GM21717 (cell line): ENCODE results near the gene IMMP1L.

Source experiments
- ATAC-seq: cut with Tn5 transposase; IDR thresholded peaks from one replicate; pipeline ENCODE4 v1.9.1; 2021; ENCODE audit warnings: mild to moderate bottlenecking, moderate library complexity; ENCODE audit not compliant: unreplicated experiment

IMMP1L gene

DNA sequence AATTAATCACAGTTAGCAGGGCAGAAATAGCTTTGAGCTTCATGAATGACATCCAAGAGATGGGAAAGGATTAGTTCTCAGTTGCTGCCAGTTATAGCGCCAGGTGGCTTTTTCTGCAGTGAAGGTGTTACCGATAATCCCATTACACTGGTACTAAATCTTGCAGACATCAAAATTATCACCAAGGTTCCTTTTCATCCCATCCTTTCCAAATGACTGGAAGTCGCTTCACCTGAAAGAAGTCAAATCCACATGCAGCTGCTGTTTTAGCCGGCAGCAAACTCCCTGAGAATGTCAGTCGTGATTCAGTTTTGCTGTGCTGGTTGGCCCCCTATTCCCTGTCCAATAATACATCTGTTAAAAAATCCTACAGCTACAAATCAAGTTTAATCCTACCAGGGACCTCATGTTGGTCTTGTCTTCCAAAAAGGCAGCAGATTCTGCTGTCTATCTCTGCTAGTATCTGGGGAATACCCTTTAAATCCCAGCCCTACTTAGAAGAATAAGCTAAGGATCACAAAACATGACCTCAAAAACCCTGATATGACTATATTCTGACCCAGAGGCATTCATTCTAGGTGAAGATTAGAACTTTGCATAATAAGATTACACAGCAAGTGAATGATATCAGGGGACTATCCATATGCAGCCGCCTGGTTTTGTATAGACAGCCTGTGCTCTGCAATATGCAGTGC, 31.7 kb downstream of the IMMP1L start:
- ATAC-seq, result no peak

DNA sequence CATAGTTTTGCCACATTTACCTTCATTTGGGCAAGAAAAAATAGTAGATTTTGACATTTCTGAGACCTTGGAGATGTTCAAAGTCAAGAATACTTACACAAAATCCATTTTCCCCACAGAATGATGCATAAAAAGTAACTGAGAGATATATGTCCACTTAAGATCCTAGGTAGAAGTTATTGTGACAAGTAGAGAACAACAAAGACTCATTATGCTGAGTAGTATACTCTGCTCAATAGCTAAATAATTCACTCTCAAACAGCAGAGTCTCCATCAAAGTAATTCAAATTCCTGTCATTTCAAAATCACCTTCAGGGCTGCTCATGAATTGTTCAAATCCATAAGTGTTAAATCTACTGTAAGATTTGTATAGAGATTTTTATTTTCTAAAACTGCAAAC, 35.3 kb downstream of the IMMP1L start:
- ATAC-seq, result no peak

DNA sequence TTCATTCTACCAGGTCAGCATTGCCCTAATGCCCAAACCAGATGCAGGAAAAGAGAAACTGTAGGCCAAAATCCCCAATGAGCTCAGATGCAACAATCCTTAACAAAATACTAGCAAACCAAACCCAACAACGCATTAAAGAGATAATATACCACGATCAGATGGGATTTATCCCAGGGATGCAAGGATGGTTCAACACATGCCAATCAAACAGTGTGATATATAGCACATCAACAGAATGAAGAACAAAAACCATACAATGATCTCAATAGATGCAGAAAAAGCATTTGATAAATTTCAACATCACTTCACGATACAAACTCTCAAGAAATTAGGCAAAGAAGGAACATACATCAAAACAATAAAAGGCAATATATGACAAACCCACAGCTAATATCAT, 45.0 kb downstream of the IMMP1L start:
- no peak for ATAC-seq

DNA sequence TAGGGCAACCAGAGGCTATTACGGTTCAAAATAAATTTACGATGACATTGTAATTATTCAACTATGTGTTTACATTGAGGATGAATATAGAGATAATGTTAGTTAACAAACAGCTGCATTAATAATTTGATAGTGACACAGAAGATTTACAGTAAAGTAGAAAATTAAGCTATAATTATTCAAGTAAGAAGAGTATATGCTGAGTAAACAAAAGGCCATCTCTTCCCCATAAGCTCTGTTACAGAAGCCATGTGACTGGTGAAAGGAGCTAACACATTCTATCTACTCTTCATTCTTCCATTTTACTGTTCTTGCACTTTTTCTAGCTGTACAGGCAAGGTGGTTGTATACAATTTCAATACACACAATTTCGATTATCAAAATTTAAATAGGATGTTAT, 54.2 kb downstream of the IMMP1L start:
- ATAC-seq, result no peak

DNA sequence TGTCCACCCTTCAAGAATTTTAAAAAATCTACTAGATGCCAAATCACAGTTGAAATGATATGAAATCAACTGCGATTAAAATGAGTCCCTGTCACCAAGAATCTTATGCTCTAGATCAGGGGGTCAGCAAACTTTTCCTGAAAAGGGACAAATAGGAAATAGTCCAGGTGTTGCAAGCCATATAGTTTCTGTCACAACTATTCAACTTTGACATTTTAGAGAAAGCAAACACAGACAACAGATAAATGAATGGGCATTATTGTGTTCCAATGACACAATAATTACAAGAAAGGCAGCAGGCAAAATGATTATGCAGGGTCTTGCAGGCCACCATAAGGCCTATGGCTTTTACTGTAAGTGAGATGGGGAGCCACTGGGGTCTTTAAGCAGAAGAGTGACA, 58.6 kb downstream of the IMMP1L start:
- no peak for ATAC-seq

DNA sequence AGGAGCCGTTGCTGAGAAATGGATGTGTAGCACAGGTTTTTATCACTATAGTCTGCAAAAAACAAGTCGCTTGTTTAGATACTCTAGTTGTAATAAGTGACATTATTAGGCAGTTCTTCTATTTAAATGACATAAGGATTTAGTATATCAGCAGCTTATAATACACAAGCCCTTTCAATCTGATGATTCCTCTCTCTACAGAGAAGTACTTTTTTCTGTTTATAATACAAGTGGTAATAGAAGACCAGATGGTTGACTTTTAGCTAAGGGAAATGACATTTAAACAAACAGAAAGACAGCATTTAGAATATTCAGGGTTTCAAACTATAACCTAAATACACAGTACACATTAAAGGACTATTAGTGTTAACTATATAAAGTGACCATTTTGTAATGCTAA, 60.4 kb downstream of the IMMP1L start:
- no peak for ATAC-seq

DNA sequence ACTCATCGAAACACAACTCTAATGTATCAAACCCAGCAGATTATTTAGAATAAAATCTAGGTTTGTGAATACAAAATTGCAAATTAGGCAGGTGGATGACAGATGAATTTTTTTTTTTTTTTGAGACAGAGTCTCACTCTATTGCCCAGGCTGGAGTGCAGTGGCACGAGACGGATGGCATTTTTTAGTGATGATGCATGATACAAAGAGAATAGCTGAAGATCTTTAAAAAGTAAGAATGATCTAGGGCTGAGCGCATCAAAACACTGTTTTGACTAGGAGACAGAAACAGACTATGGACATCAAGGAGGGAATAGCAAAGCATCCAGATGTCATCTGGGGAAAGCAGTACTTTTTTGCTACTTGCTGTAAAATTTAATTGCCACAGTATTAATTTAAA, 63.8 kb downstream of the IMMP1L start:
- ATAC-seq, result no peak

DNA sequence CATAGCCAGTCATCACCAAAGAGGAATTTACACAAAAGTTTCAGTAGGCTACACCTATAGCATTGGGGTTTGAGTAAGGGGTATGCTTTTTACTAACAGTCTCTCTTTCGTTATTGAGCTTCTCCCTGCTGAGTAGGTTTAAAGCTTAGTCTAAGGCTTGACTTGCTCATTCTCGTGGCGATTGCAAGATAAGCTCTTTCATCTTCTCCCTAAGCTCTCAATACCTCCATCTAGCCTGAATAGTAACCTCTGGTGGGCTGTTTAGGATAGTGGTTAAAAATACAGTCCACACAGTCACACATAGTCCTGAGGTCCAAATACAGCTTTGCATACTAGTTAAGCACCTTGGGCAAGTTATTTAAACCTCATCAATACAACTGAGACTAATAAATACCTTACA, 65.6 kb downstream of the IMMP1L start:
- ATAC-seq, result no peak

DNA sequence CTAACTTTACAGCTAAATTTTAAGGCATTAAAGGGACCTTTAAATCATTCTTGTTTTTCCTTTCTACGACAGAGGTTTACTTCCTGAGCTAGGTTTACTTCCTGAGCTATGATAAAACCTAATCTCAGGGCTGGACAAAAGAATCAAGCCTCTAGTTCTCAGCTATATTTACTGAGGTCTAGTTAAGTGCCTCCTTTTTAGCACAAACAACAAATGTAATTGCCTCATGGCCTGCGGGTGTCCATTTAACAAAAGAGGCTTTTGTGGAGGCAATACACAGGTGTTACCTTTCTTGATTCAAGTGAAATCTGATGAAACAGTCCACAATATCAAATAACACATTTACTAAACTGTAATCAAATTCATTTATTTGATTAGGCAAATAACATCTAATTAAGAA, 67.3 kb downstream of the IMMP1L start:
- ATAC-seq, result no peak

DNA sequence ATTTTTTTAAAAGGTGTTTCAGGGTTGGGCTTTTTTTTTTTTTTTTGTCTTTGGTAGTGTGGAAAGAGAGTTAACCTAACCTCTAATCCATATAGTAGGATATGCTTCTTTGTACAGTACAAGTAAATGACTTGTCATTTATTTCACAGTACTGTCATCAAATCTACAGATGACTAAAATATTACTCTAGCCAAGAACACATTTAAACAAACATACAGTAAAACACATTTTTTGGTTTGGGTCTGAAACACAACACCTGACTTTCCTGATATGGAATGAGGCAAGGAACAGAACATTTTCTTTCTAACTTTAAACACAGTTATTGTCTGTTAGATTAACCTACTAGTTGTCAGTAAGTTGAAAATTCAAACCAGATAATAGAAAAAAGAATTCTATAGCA, 68.1 kb downstream of the IMMP1L start:
- ATAC-seq, result no peak

DNA sequence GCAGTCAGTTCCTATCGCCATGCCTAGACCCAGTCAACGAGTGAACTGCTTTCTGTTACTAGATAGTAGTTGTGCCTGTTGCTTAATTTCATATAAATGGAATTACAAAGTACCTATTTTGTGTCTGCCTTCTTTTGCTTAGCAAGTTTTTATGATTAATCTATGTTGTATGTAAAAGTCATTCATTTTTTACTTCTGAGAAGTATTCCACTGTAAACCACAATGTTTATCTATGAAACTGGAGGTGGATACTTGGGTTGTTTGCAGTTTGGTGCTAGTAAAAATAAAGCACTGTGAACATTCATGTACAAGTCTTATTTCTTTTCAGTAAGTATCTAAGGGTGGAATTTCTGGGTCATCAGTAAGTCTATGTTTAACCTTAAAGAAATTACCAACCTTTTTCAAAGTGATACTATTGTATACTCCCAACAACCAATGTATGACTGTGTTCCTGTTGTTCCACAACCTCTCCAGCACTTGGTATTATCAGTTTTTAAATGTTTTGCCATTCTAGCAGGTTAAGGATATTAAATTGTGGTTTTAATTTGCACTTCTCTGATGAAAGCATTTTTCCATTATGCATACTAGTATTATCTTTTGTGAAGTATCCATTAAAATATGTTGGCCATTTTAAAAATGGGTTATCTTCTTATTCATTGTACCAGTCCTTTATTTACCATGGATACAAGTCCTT, 71.5 kb downstream of the IMMP1L start:
- ATAC-seq, result no peak

DNA sequence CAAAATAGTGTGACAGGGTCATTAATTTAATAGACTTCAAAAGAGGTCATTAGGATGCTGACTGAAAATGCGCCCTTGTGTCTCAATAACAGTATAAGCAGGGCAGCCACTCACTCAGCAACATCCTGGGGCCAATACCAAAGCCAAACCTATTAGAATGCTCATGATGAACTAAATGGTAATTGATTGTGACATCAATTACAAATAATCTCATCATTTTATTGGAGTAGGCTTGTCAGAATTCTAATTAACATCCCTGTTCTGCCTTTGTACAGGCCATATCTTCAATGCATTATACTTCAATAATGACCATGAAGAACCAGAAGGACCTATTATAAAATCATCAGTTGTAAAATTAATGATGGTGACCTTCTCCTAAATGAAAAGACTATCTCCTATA, 75.6 kb downstream of the IMMP1L start:
- no peak for ATAC-seq

DNA sequence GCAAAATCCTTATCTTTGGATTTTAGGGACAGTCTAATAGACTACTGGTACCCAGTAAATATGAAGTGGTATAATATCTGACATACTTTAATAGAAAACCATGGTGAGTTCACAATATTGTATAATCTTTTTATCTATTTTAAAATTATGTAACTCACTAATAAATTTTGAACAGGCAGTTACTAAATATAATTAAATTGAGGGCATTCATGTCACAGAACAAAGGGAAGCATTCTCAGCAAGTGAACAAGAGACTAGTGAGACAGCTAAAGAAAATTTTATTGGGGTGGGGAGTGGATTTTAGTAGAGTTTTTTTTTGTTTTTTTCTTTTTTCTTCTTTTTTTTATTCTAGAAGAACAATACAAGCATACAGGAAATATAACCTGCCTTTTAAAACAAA, 84.8 kb downstream of the IMMP1L start:
- ATAC-seq, result no peak

DNA sequence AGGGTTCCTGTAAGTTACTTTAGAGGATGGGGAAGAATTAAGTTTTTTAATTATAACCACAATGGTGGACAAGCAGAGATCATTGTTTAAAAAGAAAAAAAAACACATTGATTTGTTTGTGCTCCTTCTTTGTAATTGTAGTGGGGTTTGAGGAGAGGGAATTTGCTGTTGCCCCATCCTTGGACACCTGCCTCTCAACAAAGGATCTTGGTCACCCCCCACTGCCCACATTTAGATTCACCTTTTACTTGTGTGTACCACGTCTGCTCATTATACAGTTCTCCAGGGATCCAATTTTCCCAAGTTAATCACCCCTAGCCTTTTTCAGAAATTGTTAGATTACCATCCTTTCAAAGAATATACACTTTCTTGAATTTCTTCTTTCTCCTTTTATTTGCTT, 86.7 kb downstream of the IMMP1L start:
- no peak for ATAC-seq

DNA sequence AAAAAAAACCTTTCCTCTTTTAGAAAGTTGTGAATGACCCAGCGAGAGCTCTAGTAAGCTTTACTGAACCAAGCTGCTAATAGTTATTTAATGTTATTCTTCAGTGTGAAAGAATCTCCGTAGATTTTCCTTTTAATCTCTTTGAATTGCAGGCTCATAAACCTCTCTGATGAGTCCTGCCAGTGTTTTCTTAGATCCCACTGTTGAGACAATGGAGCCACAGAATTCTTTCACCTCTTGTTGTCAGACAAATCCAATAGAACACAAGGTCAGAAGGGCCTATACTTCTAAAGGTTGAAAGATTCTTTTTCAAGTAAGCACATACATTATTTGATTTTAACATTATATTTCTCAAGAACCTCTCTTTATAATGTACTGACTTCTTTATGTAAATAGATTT, 87.6 kb downstream of the IMMP1L start:
- ATAC-seq, result no peak

DNA sequence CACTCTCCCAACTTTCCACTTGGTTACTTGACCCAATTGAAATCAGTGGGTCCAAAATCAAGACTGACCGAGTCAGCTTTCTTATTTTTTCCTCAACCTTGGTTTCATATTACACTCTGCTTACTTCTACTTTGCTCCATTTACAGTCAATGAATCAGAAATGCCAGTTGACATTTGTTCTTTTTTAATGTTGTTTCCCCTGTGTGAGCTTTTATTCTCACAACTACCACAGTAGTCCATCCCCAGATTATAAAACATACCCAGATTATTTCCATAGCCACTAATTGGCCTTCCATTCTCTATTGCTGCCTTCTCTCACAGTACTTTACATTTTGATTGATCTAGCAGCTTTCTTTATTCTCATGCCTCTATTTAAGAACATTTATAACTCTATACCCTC, 89.8 kb downstream of the IMMP1L start:
- ATAC-seq, result no peak

DNA sequence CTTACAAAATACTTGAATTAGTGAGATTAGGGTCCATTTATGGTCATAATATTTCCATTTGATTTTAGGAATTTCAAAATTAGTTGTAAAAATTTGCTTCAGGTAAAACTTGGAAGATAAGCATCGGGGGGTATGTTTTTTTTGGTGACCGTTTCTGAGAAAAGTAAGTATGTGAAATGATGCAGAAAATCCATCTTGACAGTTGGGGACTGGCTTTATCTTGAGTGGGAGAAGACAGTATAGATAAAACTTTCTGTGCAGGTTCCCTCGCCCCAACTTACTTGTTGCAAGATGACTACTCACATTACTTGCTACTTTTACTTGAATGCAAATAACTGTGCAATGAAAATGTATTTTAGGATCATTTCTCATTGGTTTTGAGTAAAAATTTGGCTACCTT, 90.3 kb downstream of the IMMP1L start:
- ATAC-seq, result no peak

DNA sequence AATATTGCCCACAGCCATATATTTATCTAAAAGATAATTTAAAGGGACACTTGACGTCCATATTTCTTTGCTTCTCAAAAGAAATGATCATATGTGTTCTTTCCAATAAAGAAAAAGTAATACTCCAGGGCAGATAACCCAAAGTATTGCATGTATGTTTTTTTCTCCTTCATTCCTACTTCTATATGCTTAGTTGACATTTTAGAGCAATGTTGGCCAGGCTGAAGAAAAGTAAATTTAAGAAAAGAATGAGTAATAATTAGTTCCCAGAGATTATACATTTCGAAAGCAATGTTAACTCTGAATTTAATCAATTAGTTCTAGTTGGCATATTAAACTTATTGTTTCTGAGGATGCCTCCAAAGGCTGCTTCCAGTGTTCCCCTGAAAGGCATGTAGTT, 91.6 kb downstream of the IMMP1L start:
- no peak for ATAC-seq

DNA sequence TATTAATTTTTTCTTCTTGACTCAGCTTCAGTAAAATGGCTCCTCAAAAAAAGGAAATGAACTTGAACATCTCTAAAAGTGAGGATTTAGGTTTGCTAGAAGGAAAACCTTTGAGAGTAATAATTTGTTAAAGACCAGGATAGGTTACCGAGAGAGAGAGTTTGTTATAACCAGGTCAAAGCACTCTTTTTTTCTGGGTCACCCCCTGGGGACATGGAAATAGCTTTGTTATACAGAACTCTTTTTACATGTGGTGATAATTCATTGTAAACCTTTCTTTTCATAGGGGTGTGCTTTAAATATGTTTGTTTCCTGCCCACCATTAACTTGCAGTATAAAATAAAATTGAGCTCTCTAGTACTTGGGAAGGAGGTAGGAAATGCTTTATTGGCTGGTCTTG, 92.1 kb downstream of the IMMP1L start:
- ATAC-seq, result no peak

DNA sequence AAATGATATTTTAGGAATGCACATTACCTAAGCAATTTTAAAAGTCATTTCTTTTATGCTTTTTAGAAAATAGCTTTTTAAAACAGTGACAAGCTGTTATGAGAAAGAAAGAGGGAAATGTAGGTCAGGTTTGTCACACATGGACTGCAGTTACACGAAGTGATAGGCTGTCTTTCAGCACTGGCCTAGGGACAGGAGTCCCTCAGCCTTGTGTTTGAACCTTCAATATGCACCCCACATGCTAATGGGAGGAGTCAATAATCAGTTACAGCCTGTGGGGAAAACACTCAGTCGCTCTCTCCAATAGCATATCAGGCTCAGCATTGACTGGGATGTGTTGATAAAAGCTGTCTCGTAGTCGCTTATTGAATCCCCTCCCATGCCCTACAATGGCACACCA, 94.0 kb downstream of the IMMP1L start:
- no peak for ATAC-seq

DNA sequence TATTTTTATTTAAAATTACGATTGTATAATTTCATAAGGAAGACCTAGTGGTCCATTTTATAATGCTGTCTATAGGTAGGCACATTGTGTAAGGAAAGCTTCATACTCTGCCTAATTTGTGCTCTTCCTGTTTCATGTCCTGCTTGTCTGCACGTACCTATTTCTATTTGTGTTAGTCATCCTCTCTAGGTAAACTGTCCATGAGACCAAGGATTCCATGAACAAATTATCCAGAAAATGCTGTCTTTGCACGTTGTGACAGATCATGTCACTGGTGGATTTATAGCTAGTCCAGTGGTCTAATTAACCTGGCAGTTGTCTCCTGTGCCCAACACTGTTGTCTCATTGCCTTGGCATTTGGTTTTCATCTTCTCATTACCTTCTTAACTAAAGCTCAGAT, 95.1 kb downstream of the IMMP1L start:
- no peak for ATAC-seq

DNA sequence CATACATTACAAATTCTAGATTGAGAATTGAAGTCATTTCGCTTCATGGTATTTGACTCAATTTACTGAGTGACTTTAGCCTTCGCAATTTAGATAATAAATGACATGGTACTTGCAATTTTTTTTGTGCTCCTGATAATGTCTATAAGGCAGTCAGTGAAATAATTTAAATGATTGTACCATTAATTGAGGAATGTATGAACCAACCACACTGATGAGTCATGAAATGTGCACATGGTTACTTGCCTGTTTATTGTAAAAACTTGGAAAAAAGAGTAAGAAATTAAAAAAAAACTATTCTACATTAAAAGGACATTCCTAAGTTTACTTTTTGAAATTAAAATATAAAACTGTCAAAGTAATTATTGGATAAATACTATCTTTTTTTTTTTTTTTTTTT, 96.5 kb downstream of the IMMP1L start:
- no peak for ATAC-seq

DNA sequence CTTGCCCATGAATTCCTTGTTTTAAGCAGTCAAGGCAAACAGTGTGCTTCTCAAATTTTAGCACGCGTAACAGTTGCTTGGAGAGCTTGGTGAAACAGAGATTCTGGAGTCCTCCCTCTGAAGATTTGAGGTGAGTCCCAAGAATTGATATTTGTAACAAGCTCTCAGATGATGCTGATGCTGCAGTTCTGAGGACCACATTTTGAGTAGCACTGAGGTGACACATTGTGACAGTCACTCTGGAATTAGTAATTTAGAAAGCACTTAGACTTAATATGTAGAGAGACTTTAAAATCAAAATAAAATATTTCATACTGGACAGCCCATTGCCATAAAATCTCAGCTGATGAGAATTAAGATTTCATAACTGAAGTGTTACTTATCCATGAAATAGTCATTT, 101.2 kb downstream of the IMMP1L start:
- no peak for ATAC-seq
